Heart left ventricle (tissue), 13 donors: ENCODE data around the gene HSD17B2.

ENCODE experiments used
- POLR2A ChIP-seq, 2 donors: fragments of 450-650 bp; IDR thresholded peaks; one replicate each; pipeline ENCODE4 v1.6.1; 2017; ENCODE audit warnings: antibody characterized with exemption in 2 of 2, mild to moderate bottlenecking in 2 of 2, moderate library complexity in 2 of 2
- TF ChIP-seq, protein P1 (sequence below), 12 donors: fragments of 200-600 bp; sonication (generic) in 4 of 12; IDR thresholded peaks; one replicate each; pipeline versions ENCODE4 v1.5.0 to v1.8.0; 2018 to 2022; ENCODE audit warnings: antibody characterized with exemption in 12 of 12, mild to moderate bottlenecking in 5 of 12
- donor health status: ischemic (EF 13 %, LVEDD 7.1; RV severe dilation, severe dysfunction).
- donor health status: DM: no; HTN: yes; CAD: no.
- donor health status: DM: no; HTN: no; CAD: no.
- donor health status: ischemic (EF 25% LVEDD 6.9; RV normal size, moderate dysfunction).
- donor health status: ischemic (EF 25% LVEDD 5.7; RV mildly dilated, moderate dysfunction).
- donor health status: ischemic (EF 35%, LVEDD 5.7; RV mildly dilated, moderate dysfunction).
- donor health status: nonischemic (EF 11% LVEDD 7.7; RV severe dilation, severe dysfunction).
- donor health status: DM: yes; HTN: yes; CAD: no.
- donor health status: PGD.
- donor health status: ischemic (EF 29% LVEDD 5.4; RV normal size, mild dysfunction).
- donor health status: nonischemic (EF 23%, LVEDD 6.1; RV moderate dilation, normal function).

DNA sequence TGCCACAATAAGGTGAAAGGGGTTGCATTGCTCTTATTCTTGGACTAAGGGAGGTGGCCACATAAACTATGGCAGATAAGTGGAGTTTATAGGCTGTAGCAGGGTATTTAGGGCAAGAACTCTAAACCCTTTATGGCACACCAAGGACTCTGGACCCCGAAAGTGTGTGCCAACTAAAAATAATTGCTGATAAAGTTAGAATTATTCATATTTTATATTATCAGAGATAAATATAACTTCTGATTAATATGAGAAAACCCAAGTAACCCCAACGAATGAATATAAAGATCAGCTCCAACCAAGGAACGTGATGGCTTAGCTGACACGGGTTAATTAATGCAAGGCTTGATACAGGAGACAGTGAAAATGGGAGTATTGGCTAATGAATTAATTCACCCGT lies 15.0 kb upstream of the HSD17B2 start:
- TF ChIP-seq, protein P1, sequence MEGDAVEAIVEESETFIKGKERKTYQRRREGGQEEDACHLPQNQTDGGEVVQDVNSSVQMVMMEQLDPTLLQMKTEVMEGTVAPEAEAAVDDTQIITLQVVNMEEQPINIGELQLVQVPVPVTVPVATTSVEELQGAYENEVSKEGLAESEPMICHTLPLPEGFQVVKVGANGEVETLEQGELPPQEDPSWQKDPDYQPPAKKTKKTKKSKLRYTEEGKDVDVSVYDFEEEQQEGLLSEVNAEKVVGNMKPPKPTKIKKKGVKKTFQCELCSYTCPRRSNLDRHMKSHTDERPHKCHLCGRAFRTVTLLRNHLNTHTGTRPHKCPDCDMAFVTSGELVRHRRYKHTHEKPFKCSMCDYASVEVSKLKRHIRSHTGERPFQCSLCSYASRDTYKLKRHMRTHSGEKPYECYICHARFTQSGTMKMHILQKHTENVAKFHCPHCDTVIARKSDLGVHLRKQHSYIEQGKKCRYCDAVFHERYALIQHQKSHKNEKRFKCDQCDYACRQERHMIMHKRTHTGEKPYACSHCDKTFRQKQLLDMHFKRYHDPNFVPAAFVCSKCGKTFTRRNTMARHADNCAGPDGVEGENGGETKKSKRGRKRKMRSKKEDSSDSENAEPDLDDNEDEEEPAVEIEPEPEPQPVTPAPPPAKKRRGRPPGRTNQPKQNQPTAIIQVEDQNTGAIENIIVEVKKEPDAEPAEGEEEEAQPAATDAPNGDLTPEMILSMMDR (IDR thresholded peaks at IDR 0.05): no peak
- no peak for TF ChIP-seq POLR2A (IDR thresholded peaks at IDR 0.05)
